ENCODE results near the gene CCP110. TPM values are rescaled to one million over a fixed set of nuclear protein-coding genes. Genes with fewer than 3 reads are reported as not detected.

The CCP110 gene
- total RNA-seq, 4 donors from 2014 or later = 12.4 to 21.5 (median 15.6) TPM

- Histone ChIP-seq H3K27ac (no peak overlapping the region), H3K4me1 (no peaks in the 10 kb centered on the region), H3K36me3 (peaks cover 0 to 59% (median 0%) of the 10 kb centered on the region in 3 donors), H3K9me3 (no peaks in the 10 kb centered on the region), H3K27me3 (no peaks in the 10 kb centered on the region), H3K4me3 (no peak overlapping the region)
- TF ChIP-seq CTCF (IDR thresholded peaks at IDR 0.05) = no peak
- TF ChIP-seq POLR2A (IDR thresholded peaks at IDR 0.05) = no peak
- no peak for DNase-seq
Measured at GRCh38 chr16:19598805-19599510, 75.2 kb downstream of the CCP110 start.

GRCh38 chr16:19599968-19600716 lies 76.4 kb downstream of the CCP110 start:
- no peak for DNase-seq
- no peak overlapping the region for H3K4me3 ChIP-seq
- no peaks in the 10 kb centered on the region for H3K9me3 ChIP-seq
- peaks cover 0 to 49% (median 0%) of the 10 kb centered on the region in 3 donors for H3K36me3 ChIP-seq
- no peak overlapping the region for H3K27ac ChIP-seq
- no peaks in the 10 kb centered on the region for H3K4me1 ChIP-seq
- H3K27me3 ChIP-seq = no peaks in the 10 kb centered on the region
- TF ChIP-seq POLR2A (IDR thresholded peaks at IDR 0.05) (no peak), CTCF (IDR thresholded peaks at IDR 0.05) (no peak)

GRCh38 chr16:19601083-19601976 lies 77.6 kb downstream of the CCP110 start:
- Histone ChIP-seq H3K4me3 (no peak overlapping the region), H3K4me1 (no peaks in the 10 kb centered on the region), H3K27me3 (no peaks in the 10 kb centered on the region), H3K9me3 (no peaks in the 10 kb centered on the region), H3K27ac (no peak overlapping the region), H3K36me3 (peaks cover 0 to 40% (median 0%) of the 10 kb centered on the region in 3 donors)
- TF ChIP-seq CTCF (IDR thresholded peaks at IDR 0.05) (peak in 5 of 6 experiments; percentile 32 to 67 (median 60)), POLR2A (IDR thresholded peaks at IDR 0.05) (no peak)
- no peak for DNase-seq

Other genes starting within 250 kb of the CCP110 start
- not detected for gene CLEC19A, start 238.2 kb upstream of the CCP110 start, total RNA-seq
- 100 to 1,000 TPM in 3 of 4 donors, 10 to 100 TPM in 1; 26.4 to 218 (median 175) TPM for gene TMC5, start 106.1 kb upstream of the CCP110 start, total RNA-seq
- gene GDE1, start 1.8 kb upstream of the CCP110 start, total RNA-seq = 10 to 100 TPM; 39.6 to 82.8 (median 59.4) TPM
- gene VPS35L, start 31.8 kb downstream of the CCP110 start, total RNA-seq = 10 to 100 TPM; 35.2 to 71.8 (median 45.2) TPM
- gene KNOP1, start 194.3 kb downstream of the CCP110 start, total RNA-seq = 10 to 100 TPM in 3 of 4 donors, 1 to 10 TPM in 1; 10.0 to 26.1 (median 19.9) TPM
- gene IQCK, start 194.3 kb downstream of the CCP110 start, total RNA-seq = 10 to 100 TPM in 2 of 4 donors, 1 to 10 TPM in 2; 8.2 to 42.9 (median 10.3) TPM

All from Peyer's patch (tissue), 4 donors.